Nucleus accumbens (tissue), 56 donors: ENCODE data around the gene PDS5A.
"Not testable (repeated sequence)": the region's sequence is repeated elsewhere in the genome, so short reads cannot be mapped to it uniquely, and the experiment has no call there.

Experiments
- DNase-seq, 56 donors: peaks; one replicate each; lab custom pipeline; 2025; lab: John Stamatoyannopoulos, UW

The PDS5A gene

DNA sequence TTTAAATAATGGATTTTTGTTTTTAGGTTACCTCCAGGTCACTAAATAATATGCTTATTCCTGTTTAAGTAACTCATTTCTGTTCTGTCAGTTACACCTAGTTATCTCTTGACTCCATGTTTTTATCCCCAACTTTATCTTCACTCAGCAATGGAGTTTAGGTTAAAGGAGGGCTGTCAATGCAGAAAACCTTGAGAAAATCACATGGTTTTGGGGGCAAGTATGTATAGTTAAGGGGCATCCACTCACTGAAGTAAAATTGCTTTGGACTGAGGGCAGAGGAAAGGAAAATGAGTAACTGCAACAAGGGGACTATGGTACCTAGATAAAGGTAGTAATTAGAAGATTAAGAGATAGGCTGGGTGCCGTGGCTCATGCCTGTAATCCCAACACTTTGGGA is 192.6 kb downstream of the PDS5A start:
- no peak for DNase-seq

DNA sequence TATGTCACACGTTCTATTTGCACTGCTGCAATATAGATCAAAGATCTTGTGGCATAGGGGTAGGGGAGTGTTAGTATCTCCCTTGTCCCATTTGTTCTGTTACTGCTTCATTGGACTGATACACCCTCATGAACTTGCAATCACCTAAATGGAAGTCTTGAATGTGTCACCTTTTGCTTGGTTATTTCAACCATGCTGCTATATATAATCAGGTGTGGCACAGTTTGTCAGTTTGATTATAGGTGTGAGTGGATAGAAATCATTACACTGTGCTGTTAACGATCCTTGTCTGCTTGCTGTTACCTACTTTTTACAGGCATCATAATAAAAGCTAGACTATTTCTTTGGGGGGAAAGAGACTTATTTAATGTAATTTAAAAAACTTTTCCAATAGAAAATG is 195.7 kb downstream of the PDS5A start:
- DNase-seq = not testable (repeated sequence)
